Naive thymus-derived CD4-positive, alpha-beta T cell (primary cell): Measurements from ENCODE around the gene RAD51B. TPM values are rescaled to one million over a fixed set of nuclear protein-coding genes. Genes with fewer than 3 reads are reported as not detected.

Experiments
- ATAC-seq: fragments of 150-1000 bp; cut with Tn5 transposase; 2 replicates; pipeline ENCODE4 v1.10.0; 2021; ENCODE audit warnings: mild to moderate bottlenecking, moderate library complexity
- CTCF ChIA-PET: fragments of 350-600 bp; sonication (Branson Sonifier 250); formaldehyde crosslinking; loops from one replicate; lab custom pipeline; 2021; ENCODE audit warnings: antibody characterized with exemption; lab: Charles Lee
- POLR2A ChIA-PET: fragments of 350-600 bp; sonication (Branson Sonifier 250); formaldehyde crosslinking; loops from one replicate; lab custom pipeline; 2021; ENCODE audit warnings: antibody characterized with exemption, inconsistent platforms; lab: Charles Lee
- DNase-seq, 9 donors: peaks; one replicate each; pipeline versions ENCODE4 v3.0.0 to v3.0.0-alpha.2; 2020 to 2022; ENCODE audit warnings: mixed read lengths in 1 of 9
- H3K27ac ChIP-seq: one replicate; pipeline ENCODE4 v1.7.0; 2013; ENCODE audit warnings: mild to moderate bottlenecking, low read depth, low read length, moderate library complexity
- H3K27me3 ChIP-seq, 2 donors: one replicate each; pipeline ENCODE4 v1.7.0; 2013; ENCODE audit warnings: low read length in 2 of 2, mild to moderate bottlenecking in 2 of 2, moderate library complexity in 2 of 2; ENCODE audit not compliant: control insufficient read depth in 2 of 2, insufficient read depth in 2 of 2
- H3K36me3 ChIP-seq, 3 experiments: 1 replicate in 2 of 3; 2 replicates in 1 of 3; pipeline ENCODE4 v1.7.0; 2013; ENCODE audit warnings: low read length in 3 of 3, mild to moderate bottlenecking in 3 of 3, moderate library complexity in 1 of 3; ENCODE audit not compliant: insufficient read depth in 3 of 3, control insufficient read depth in 2 of 3
- H3K4me1 ChIP-seq, 2 donors: one replicate each; pipeline ENCODE4 v1.7.0; 2013; ENCODE audit warnings: low read length in 2 of 2, mild to moderate bottlenecking in 2 of 2, moderate library complexity in 1 of 2; ENCODE audit not compliant: control insufficient read depth in 2 of 2, insufficient read depth in 2 of 2
- H3K4me3 ChIP-seq: 2 replicates; pipeline ENCODE4 v1.7.0; 2013; ENCODE audit warnings: mild to moderate bottlenecking, low read length
- H3K9me3 ChIP-seq, 3 experiments: 1 replicate in 2 of 3; 2 replicates in 1 of 3; pipeline ENCODE4 v1.7.0; 2013; ENCODE audit warnings: low read length in 3 of 3; ENCODE audit not compliant: control insufficient read depth in 2 of 3
- H3K27ac Mint-ChIP-seq, 9 donors: one replicate each; pipeline ENCODE4 v1.8.0; 2020 to 2022; ENCODE audit warnings: mixed read lengths in 9 of 9, mild to moderate bottlenecking in 8 of 9, moderate library complexity in 5 of 9, inconsistent platforms in 2 of 9
- H3K27me3 Mint-ChIP-seq, 5 donors: one replicate each; pipeline ENCODE4 v1.8.0; 2021 to 2022; ENCODE audit warnings: mixed read lengths in 5 of 5, mild to moderate bottlenecking in 1 of 5
- H3K36me3 Mint-ChIP-seq, 5 donors: one replicate each; pipeline ENCODE4 v1.8.0; 2020 to 2022; ENCODE audit warnings: mixed read lengths in 5 of 5, mild to moderate bottlenecking in 3 of 5, inconsistent platforms in 1 of 5
- H3K4me1 Mint-ChIP-seq, 7 donors: one replicate each; pipeline ENCODE4 v1.8.0; 2020 to 2022; ENCODE audit warnings: mixed read lengths in 7 of 7, mild to moderate bottlenecking in 3 of 7, inconsistent platforms in 1 of 7
- H3K4me3 Mint-ChIP-seq, 10 donors: one replicate each; pipeline ENCODE4 v1.8.0; 2020 to 2022; ENCODE audit warnings: mild to moderate bottlenecking in 10 of 10, mixed read lengths in 10 of 10, moderate library complexity in 6 of 10, inconsistent platforms in 2 of 10
- H3K9me3 Mint-ChIP-seq, 11 donors: one replicate each; pipeline ENCODE4 v1.8.0; 2020 to 2022; ENCODE audit warnings: mixed read lengths in 11 of 11, mild to moderate bottlenecking in 4 of 11, inconsistent platforms in 1 of 11, moderate library complexity in 1 of 11
- intact Hi-C, 2 donors: fragments of 100-400 bp; cut with micrococcal nuclease; formaldehyde crosslinking; loops; one replicate each; pipeline ENCODE4 v1.15.1; 2023
- polyA plus RNA-seq, 2 donors: library from polyadenylated mRNA; unstranded; fragments of 300-500 nt; fragmentation: Illumina TruSeq; gene quantifications; one replicate each; pipeline ENCODE4 v1.2.3, GENCODE V29; 2021
- total RNA-seq, 6 experiments: library from RNA in 5 of 6; stranded (reverse) in 5 of 6; gene quantifications; 1 replicate in 5 of 6; 2 replicates in 1 of 6; pipeline ENCODE4 v1.2.3 and lab custom pipeline; 2021 to 2026

RAD51B gene
- total and polyA plus RNA-seq, 7 experiments from 2014 or later: 15.0 to 42.2 (median 28.8) TPM

DNA sequence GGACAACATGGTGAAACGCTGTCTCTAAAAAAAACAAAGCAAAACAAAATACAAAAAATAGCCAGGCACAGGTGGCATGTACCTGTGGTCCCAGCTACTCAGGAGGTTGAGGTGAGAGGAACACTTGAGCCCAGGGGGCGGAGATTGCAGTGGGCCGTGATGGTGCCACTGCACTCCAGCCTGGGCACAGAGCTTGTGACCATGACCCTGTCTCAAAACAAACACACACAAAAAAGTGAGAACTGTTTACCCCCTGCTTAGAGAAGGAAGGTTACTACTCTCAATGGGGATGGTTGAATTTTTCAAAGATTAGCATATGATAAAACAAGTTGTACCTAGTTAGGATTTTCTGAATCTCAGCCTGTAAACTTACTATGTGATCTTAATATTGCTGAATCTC, 905.3 kb downstream of the RAD51B start:
- H3K4me1 Mint-ChIP-seq: peaks cover 6 to 33% (median 16%) of the 10 kb centered on the region in 7 donors
- Histone ChIP-seq H3K27me3 (no peaks in the 10 kb centered on the region), H3K4me3 (no peak overlapping the region), H3K36me3 (no peaks in the 10 kb centered on the region), H3K4me1 (peaks cover 0 to 11% of the 10 kb centered on the region in 2 donors), H3K27ac (no peak overlapping the region), H3K9me3 (no peaks in the 10 kb centered on the region)
- ATAC-seq (no peak), DNase-seq (no peak)
- intact Hi-C loops: no loop called here
- peaks cover 0 to 20% (median 0%) of the 10 kb centered on the region in 5 donors for H3K36me3 Mint-ChIP-seq
- ChIA-PET CTCF (no interaction called here), POLR2A (interaction anchor here (1.0 kb wide), 1 partner anchor 47 kb away, joined by 3 read pairs; no protein-coding TSS in a partner anchor)
- H3K9me3 Mint-ChIP-seq: peaks cover 0 to 7% (median 2%) of the 10 kb centered on the region in 11 donors
- H3K27ac Mint-ChIP-seq: no peak overlapping the region
- no peak overlapping the region for H3K4me3 Mint-ChIP-seq
- H3K27me3 Mint-ChIP-seq: no peaks in the 10 kb centered on the region

DNA sequence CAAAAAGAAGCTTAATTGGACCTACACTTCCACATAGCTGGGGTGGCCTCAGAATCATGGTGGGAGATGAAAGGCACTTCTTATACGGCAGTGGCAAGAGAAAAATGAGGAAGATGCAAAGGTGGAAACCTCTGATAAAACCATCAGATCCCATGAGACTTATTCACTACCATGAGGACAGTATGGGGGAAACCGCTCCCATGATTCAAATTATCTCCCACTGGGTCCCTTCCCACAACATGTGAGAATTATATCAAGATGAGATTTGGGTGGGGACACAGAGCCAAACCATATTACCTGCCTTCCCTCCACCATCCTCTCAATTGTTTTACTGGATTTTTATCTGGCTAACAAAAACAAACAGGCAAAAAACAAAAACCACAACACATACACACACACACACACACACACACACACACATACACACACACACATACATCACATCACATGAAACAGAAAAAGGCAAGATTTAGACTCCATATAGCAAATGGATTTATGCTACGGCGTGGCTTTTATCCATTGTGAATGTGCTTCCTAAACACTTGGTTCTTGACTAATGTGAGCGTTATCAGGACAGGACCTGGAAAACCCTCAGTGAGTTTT, 906.6 kb downstream of the RAD51B start:
- ATAC-seq: no peak
- CTCF ChIA-PET: no interaction called here
- POLR2A ChIA-PET: no interaction called here

DNA sequence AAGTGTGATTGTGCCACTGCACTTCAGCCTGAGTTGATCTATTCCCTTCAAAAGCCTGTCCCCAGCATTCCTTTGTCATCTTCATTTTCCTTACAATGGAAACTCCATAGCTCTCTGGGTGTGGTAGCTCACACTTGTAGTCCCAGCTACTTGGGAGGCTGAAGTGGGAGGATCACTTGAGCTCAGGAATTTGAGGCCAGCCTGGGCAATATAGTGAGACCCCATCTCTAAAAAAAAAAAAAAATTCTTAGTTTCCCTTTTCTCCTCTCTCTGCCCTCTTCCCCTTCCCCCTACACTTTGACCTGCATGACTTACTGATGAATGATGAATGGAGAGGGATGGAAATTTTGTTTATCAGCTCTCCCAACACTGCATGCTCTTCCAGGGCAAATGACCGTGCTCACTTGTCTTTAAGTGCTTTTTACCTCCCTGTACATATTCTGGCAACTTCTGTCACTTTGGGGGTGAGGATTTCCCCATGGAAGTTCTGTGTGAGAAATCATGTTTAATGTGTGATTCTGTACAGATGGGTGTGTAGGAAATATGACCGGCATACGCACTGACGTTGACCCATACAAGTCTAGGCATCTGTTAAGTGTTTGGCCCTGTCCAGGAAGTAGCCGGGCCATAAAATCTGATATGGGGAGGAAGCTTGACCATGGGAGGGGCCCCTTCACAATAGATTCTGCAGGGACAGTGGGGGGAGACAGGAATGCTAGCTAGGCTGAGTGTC, 907.9 kb downstream of the RAD51B start:
- Mint-ChIP-seq H3K27me3 (no peaks in the 10 kb centered on the region), H3K4me1 (peaks cover 0 to 35% (median 17%) of the 10 kb centered on the region in 7 donors), H3K9me3 (peaks cover 0 to 2% (median 0%) of the 10 kb centered on the region in 11 donors), H3K27ac (no peak overlapping the region), H3K4me3 (no peak overlapping the region), H3K36me3 (peaks cover 0 to 11% (median 0%) of the 10 kb centered on the region in 5 donors)
- POLR2A ChIA-PET: interaction anchor here (0.6 kb wide), 1 partner anchor 69 kb away, joined by 3 read pairs; no protein-coding TSS in a partner anchor
- Histone ChIP-seq H3K27ac (no peak overlapping the region), H3K27me3 (no peaks in the 10 kb centered on the region), H3K36me3 (no peaks in the 10 kb centered on the region), H3K4me3 (no peak overlapping the region), H3K9me3 (no peaks in the 10 kb centered on the region), H3K4me1 (no peaks in the 10 kb centered on the region)
- no peak for ATAC-seq
- DNase-seq: no peak
- intact Hi-C loops: no loop called here
- CTCF ChIA-PET: interaction anchor here (0.7 kb wide), 1 partner anchor 24 kb away, joined by 3 read pairs; no protein-coding TSS in a partner anchor

More for the DNA sequence above, 906.6 kb downstream of the RAD51B start:
- Mint-ChIP-seq H3K4me3 (no peak overlapping the region), H3K27ac (no peak overlapping the region), H3K4me1 (peaks cover 0 to 29% (median 14%) of the 10 kb centered on the region in 7 donors), H3K36me3 (peaks cover 0 to 13% (median 0%) of the 10 kb centered on the region in 5 donors), H3K9me3 (peaks cover 0 to 2% (median 0%) of the 10 kb centered on the region in 11 donors), H3K27me3 (no peaks in the 10 kb centered on the region)
- Histone ChIP-seq H3K27ac (no peak overlapping the region), H3K27me3 (no peaks in the 10 kb centered on the region), H3K4me1 (no peaks in the 10 kb centered on the region), H3K4me3 (no peak overlapping the region), H3K36me3 (no peaks in the 10 kb centered on the region), H3K9me3 (no peaks in the 10 kb centered on the region)
- intact Hi-C loops: no loop called here
- no peak for DNase-seq

DNA sequence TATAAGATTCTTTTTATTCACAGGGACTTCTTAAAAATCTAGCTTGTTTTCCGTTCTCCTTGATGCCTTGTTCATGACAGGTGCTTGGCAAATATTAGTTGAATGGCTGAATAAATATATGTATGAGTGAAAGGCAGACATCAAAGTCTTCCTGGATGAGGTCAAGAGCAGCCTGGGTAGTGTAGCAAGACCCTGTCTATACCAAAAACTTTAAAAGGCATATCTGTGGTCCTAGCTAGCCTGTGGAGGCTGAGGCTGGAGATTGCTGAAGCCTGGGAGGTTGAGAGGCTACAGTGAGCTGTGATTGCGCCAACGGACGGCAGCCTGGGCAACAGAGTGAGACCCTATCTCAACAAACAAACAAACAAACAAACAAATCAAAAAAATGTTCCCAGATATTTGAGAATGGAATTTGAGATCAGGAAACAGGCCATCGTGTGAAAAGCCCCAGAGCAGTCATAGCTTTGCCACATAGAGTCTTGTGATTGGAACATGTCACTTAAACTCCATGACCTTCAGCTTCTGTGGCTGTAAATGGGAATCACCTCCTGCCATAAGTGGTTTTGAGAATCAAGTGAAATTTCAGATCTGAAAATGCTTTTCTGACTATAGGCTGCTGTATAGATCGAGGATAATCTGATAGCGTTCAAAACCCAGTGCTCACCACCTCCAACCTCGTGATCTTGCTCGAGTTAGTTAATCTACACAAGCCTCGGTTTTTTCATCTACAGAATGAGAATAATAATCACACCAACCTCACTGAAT, 908.9 kb downstream of the RAD51B start:
- H3K9me3 Mint-ChIP-seq: peaks cover 0 to 2% (median 0%) of the 10 kb centered on the region in 11 donors
- intact Hi-C loops: no loop called here
- peaks cover 0 to 6% of the 10 kb centered on the region in 2 donors for H3K4me1 ChIP-seq
- DNase-seq (no peak), ATAC-seq (no peak)
- no peaks in the 10 kb centered on the region for H3K9me3 ChIP-seq
- H3K4me3 Mint-ChIP-seq: peak overlapping the region in 6 of 10 donors; percentile 8 to 47 (median 34)
- peaks cover 0 to 46% (median 25%) of the 10 kb centered on the region in 7 donors for H3K4me1 Mint-ChIP-seq
- H3K27me3 Mint-ChIP-seq: no peaks in the 10 kb centered on the region
- H3K27ac Mint-ChIP-seq: peak overlapping the region in 4 of 9 donors; percentile 5 to 82 (median 23)
- CTCF ChIA-PET: interaction anchor here (0.6 kb wide), 1 partner anchor 92 kb away, joined by 4 read pairs; no protein-coding TSS in a partner anchor
- POLR2A ChIA-PET: no interaction called here
- no peak overlapping the region for H3K27ac ChIP-seq
- no peaks in the 10 kb centered on the region for H3K27me3 ChIP-seq
- H3K36me3 Mint-ChIP-seq: peaks cover 0 to 10% (median 0%) of the 10 kb centered on the region in 5 donors
- H3K4me3 ChIP-seq: no peak overlapping the region
- H3K36me3 ChIP-seq: no peaks in the 10 kb centered on the region

DNA sequence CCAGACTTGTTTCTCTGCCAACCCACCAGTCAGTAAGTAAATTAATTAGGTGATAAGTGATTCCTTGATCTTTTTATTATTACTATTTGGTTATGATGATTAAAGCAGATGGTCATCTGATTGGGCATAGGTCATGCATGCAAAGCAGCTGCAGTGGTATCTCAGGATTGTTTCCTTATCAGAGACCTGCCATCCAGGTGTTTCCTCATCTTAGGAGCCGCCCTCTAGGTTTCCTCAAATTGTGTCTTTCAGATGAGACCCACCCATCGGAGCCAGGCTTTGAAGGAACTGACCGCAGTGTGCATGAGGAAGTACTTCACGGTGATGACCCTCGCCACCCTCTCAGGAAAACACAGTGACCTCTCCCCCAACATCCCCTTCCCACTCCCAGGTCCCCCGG, 910.0 kb downstream of the RAD51B start:
- no peaks in the 10 kb centered on the region for H3K36me3 ChIP-seq
- CTCF ChIA-PET: no interaction called here
- DNase-seq (no peak), ATAC-seq (no peak)
- peaks cover 10 to 16% of the 10 kb centered on the region in 2 donors for H3K4me1 ChIP-seq
- peak overlapping the region in 3 of 9 donors; percentile 21 to 45 (median 28) for H3K27ac Mint-ChIP-seq
- H3K36me3 Mint-ChIP-seq: peaks cover 0 to 10% (median 0%) of the 10 kb centered on the region in 5 donors
- H3K27ac ChIP-seq: no peak overlapping the region
- POLR2A ChIA-PET: no interaction called here
- peaks cover 7 to 56% (median 35%) of the 10 kb centered on the region in 7 donors for H3K4me1 Mint-ChIP-seq
- H3K27me3 Mint-ChIP-seq: no peaks in the 10 kb centered on the region
- no peak overlapping the region for H3K4me3 ChIP-seq
- H3K27me3 ChIP-seq: no peaks in the 10 kb centered on the region
- H3K9me3 ChIP-seq: no peaks in the 10 kb centered on the region
- H3K9me3 Mint-ChIP-seq: peaks cover 0 to 2% (median 0%) of the 10 kb centered on the region in 11 donors
- intact Hi-C loops: no loop called here
- no peak overlapping the region for H3K4me3 Mint-ChIP-seq

DNA sequence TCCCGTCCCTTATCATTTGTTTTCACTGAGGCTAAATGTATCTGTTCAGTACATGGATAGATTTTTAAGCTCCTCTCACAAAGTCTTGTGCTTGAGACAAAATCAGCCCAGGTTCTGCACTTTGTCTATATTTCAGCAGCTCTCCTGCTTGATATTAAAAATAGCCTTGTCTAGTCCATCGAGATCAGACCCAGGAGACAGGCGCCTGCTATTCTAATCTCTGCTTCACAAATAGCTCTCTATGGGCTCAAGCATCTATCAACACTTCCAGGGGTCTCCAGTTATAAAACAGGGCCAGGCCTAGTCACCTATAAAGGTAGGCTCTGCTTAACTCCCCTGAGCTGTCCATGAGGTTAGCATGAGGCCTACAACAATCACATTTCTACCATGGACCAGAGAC, 910.8 kb downstream of the RAD51B start:
- Histone ChIP-seq H3K9me3 (no peaks in the 10 kb centered on the region), H3K36me3 (no peaks in the 10 kb centered on the region), H3K27ac (no peak overlapping the region), H3K4me3 (no peak overlapping the region), H3K27me3 (no peaks in the 10 kb centered on the region), H3K4me1 (peaks cover 12 to 24% of the 10 kb centered on the region in 2 donors)
- no peak for ATAC-seq
- ChIA-PET CTCF (no interaction called here), POLR2A (interaction anchor here (0.9 to 1.3 kb wide), 2 partner anchors 18 to 50 kb away, joined by 3 to 4 read pairs; no protein-coding TSS in a partner anchor)
- Mint-ChIP-seq H3K27ac (peak overlapping the region in 2 of 9 donors; percentile 12 to 41), H3K9me3 (peaks cover 0 to 2% (median 0%) of the 10 kb centered on the region in 11 donors), H3K36me3 (peaks cover 0 to 10% (median 0%) of the 10 kb centered on the region in 5 donors), H3K27me3 (no peaks in the 10 kb centered on the region), H3K4me3 (no peak overlapping the region), H3K4me1 (peaks cover 10 to 63% (median 41%) of the 10 kb centered on the region in 7 donors)
- intact Hi-C loops: loop anchor here in 1 of 2 donors (5.0 kb wide), 1 partner anchor 42 kb away; no protein-coding TSS in a partner anchor
- DNase-seq: no peak
